Right lung (tissue), 5 donors: Measurements from ENCODE around the gene TBC1D4. TPM values are rescaled to one million over a fixed set of nuclear protein-coding genes. Genes with fewer than 3 reads are reported as not detected.
"Not testable (repeated sequence)": the region's sequence is repeated elsewhere in the genome, so short reads cannot be mapped to it uniquely, and the experiment has no call there.

Experiments
- DNase-seq, 2 donors: peaks; one replicate each; pipeline ENCODE4 v3.0.0-alpha.2; 2013
- polyA plus RNA-seq, 5 donors: library from polyadenylated mRNA; unstranded; fragments of 120-200 nt; gene quantifications; one replicate each; pipeline versions ENCODE4 v1.2.1 to v1.2.3, GENCODE V29; 2013; ENCODE audit warnings: inconsistent platforms in 1 of 5, low replicate concordance in 1 of 5; ENCODE audit not compliant: insufficient read length in 5 of 5, insufficient read depth in 1 of 5

Gene TBC1D4
- polyA plus RNA-seq, 5 donors, result 20.8 to 33.3 (median 29.8) TPM

DNA sequence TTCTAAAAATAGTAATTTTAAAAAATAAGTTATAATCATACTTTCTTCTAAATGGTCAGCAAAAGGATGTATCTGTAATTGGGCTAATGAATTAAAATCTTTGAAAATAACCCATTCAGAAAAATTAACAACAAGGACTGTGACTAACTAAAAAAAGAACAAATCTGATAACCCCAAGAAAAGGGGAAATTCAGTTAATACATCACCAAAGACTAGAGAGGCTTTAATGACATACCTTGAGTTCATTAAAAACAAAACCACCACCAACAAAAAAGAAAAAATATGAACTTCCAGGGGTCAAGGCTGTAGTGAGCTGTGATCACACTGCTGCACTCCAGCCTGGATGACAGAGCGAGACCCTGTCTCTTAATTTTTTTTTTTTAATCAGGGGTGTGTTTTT, 121.8 kb downstream of the TBC1D4 start:
- no peak for DNase-seq

DNA sequence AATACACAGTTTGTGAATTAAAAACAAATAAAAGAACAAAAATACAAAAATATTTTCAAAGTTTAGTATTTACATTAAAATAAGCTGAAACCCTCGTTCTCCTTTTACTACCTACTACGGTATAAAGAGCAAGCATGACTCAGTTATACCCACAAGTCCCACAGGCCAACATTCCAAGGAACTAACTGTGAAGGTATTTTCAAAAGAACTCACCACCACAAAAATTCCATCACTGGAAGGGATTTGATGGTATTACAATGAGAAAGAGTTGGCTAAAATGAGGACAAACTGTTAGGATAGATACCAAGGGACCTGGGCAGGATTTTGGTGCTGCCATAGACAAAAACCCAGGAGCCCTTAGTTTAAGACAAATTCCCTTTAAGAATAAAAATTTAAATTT, 122.7 kb downstream of the TBC1D4 start:
- DNase-seq, result no peak

DNA sequence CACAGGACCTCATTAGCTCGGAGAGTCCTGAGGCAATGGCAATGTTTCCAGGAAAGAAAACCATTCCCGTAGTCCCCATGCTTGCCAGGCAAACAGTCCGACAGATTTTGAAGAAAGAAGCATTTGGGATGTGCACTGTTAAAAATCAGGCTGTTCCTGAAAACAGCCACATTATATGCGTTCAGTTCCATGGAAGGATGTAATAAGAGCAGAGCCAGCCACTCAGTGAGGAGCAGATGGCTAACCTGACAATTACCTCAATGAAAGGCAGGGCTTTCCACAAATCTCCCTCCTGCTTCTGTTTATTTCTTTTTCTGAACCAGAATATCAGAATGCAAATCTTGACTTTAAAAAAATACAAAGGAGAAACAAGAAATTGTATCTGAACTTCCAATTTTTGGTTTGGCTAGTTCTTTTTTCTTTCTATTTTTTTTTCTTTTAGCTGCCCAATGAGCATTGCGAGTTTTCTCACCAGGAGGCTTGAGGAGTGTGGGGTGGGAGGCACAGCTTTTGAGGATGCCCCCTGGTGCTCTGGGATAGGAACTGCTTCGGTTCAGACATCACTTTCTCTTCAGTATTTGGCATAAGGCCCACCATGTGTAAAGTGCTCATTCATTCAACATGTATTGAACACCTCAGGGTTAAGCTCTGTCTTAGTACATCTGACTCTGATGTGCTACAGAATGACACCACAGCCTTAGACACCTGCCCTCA, 124.2 kb downstream of the TBC1D4 start:
- DNase-seq, result no peak

DNA sequence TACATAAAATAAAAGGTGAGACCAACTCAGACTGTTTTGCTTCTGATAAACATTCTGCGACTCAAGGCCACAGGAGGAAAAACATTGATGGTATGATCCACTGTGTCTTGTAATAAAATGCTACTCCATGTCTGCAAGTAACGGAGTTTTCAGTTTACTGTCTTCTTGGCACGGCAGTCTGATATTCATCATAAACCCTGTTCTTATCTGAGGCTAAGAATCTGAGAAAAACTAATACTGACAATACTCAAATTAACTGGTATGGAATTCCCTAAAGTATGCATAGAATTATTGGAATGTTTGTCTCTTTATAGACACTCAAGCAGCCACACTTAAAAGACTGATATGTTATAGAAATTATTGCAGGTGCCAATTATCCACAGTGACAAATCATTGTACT, 125.5 kb downstream of the TBC1D4 start:
- DNase-seq, result no peak

DNA sequence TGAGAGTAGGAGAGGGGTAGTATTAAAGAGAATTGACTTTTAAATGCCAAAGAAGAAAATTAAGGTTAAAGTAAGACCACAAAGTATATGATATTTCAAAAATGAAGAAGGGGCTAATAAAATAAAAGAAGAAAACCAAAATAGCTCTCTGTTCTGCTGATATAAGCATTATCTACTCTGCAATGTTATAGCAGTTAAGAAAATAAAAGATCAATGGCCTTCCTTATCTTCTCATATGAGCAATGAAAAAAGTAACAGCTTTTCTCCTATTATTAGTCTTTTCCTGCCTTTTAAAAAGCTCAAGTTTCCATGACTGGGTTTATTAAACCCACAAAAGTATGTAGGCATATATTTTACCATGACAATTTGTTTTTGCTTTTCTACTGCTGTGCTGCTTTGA, 126.4 kb downstream of the TBC1D4 start:
- DNase-seq, result no peak

DNA sequence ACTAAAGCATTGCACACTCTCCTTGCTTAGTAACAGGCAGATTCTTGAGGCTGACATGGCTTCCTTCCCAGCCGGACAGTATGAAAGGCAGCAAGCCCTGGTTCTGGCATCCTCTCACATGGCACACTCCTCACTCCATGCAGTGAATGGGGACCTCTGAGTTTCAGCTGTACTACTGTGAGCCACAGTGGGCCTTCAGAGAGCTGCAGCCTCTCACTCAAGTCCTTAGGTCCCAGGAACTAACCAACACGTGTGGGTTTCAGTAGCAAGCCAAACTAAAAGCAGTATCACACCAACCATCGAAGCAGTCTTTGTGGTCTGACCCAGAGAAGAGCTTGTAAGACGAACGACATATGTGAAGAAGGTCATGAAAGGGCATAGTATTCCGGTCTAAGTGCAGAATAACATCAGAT, 128.2 kb downstream of the TBC1D4 start:
- no peak for DNase-seq

DNA sequence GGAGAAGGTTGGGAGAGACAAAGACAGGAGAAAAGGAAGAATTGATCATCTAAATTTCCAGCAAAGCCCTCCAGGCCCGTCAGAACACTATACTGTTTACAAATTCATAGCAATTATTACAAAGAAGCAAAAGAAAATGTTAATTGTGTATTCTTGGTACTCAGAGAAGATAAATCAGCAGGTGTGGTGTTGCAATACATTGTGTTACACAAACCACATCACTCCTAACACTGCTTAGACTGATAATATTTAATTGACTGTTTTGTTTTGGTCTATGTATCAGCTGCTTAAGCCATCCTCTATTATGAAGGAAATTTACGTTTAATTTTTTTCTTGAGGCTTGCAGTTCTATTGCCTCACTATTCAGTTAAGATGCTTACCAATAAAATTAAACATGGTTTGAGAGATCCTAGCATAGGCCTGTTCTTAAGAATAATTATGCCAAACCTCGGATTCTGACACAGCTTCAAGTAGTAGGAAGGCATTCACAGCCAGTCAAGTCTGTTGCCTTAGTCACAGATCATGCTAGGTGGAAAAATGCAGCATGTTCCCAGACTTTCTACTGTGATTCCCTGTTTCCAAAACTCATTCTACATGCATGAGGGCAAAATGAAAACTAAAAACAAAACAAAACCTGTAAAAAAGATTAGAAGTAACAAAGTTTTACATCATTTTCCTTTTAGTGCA, 129.2 kb downstream of the TBC1D4 start:
- DNase-seq, result no peak

DNA sequence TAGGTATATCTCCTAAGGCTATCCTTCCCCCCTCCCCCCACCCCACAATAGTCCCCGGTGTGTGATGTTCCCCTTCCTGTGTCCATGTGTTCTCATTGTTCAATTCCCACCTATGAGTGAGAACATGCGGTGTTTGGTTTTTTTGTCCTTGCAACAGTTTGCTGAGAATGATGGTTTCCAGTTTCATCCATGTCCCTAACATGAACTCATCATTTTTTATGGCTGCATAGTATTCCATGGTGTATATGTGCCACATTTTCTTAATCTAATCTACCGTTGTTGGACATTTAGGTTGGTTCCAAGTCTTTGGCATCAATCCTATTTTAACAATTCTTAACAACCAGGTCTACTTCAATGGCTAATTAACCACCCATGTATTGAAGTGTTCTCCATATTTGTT, 130.4 kb downstream of the TBC1D4 start:
- DNase-seq, result not testable (repeated sequence)

DNA sequence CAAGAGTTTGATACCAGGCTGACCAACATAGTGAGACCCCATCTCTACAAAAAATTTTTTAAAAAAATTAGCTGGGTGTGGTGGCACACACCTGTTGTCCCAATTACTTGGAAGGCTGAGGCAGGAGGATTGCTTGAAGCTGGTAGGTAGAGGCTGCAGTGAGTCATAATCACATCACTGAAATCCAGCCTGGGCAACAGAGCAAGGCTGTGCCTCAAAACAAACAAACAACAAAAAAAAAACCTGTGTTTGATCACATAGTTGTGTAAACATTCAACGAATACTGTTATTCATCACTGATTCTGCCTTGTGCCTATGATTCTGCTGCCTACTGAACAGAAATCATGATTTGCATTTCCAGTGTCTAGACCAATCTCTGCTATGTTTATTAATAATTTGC, 134.0 kb downstream of the TBC1D4 start:
- DNase-seq, result no peak

DNA sequence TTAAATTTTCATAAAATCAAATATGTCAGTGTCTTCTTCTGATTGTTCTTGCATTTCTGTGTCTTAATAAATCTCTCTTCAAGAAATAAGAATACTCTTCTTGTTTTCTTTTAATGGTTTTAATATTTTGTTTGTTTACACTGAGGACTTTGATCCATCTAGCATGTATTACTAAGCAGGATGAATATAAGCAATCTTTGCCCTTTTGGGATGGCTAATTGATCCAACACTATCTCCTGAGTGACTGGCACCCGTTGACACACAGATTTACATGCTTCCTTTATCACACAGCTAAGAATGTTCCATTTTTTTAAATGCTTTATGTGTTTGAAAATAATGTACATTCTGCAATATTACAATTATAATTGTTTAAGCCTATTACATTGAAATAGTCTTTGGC, 134.5 kb downstream of the TBC1D4 start:
- DNase-seq, result no peak

DNA sequence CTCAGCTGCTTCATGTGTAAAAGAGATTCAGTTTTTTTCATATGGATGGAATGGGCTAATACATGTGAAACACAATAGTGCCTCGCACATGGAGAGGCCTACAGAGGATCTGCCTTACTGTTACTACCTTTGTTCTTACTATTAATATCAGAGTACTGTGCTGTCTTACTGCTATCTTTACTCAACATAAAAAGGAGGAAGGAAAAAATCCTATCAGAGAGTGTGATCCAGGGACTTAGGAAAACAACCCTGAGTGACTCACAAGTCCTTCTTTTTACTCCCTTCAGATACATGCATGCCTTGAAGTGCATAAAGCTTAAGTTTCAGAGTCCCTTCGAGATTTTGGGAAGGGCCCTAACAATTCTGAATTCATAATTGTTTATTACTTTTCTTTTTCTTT, 136.8 kb downstream of the TBC1D4 start:
- no peak for DNase-seq

DNA sequence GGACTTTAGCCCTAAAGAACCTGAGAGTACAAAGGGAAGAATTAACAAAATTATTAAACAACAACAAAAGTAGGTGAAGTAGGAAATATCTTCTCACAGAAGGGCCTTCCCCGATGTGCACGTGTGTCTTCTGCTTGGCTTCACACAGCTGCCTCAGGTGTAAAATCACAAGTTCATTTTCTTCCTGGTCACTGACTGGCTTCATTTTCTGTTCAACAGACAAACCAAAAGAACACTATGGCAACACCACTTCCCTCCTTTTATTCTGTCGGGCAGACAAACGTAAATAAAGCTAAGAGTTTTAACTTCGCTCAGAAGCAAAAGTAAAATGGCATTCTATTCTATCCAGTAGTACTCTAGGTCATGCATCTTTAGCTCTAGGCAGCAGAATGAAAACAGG, 140.9 kb downstream of the TBC1D4 start:
- DNase-seq, result no peak

DNA sequence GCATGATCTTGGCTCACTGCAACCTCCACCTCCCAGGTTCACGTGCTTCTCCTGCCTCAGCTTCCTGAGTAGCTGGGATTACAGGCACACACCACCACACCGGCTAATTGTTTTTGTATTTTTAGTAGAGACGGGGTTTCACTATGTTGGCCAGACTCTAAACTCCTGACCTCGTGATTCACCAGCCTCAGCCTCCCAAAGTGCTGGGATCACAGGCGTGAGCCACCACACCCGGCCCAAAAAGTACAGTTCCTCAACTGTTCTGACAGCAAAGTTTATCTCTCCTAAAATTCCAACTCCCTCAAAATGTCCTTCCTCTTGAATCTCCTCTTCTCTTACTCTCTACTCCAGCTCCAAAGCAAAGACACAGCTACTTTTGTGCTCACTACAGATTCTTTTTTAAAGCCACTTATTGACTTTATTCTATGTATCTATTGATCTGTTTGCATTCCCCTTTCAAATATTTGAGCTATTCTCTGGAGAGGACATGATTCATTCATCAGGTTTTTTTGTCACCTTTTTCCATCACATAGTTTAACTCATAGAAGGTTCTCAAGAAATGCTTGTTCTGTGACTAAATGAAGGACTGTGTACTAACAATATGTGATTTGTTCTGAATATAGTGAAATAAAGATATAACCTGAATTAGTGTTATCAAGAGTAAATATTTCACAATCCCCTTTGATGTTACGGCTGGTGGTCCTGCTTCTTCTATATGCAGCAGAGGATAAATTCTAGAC, 142.2 kb downstream of the TBC1D4 start:
- DNase-seq, result no peak

DNA sequence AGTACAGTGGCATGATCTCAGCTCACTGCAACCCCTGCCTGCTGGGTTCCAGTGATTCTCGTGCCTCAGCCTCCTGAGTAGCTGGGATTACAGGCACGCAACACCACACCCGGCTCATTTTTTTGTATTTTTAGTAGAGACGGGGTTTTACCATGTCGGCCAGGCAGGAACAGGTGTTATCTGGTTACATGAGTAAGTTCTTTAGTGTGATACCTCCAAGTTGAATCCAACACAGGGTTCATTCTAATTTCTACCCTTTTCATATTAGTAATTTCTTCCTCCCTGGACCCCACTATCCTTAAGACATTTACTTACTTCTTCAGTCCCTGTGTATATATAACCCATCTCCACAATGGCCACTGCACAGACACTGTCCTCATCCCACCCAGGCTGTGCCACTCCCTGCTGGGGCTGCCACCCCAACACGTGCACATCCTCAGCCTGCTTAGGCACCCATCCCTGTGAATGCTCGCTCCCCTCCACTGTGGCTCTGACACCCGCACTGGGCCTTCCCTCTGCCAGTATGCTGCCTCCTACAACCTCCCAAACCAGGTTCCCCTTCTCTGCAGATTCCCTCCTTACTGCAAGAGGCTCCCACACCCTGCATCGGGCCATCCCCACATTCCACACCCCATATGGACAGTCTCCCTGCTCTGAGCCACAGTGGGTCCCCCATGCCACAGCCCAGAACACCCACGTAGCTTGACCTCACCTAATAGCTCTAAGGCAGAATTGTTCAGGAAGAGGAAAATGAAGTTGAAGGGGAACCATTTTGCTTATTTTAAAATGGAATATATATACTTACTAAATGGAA, 147.1 kb downstream of the TBC1D4 start:
- no peak for DNase-seq

DNA sequence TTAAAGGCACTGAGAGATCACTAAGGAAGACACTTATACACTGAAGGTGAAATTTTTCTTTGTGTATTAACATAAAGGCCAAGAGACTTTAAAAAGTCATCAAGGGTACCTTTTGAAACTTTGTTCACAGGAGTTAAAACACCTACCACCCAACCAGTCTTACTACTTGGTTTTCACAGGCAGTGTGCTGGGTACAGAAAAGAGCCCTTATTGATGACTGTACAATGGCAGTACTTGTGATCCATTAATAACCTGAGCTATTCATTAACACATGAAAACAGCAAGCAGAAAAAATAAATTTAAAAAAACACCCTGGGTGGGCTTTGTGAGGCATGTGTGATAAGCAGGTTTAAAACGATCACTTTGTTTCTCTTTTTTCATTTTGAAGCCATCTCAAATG, 148.9 kb downstream of the TBC1D4 start:
- DNase-seq, result no peak

DNA sequence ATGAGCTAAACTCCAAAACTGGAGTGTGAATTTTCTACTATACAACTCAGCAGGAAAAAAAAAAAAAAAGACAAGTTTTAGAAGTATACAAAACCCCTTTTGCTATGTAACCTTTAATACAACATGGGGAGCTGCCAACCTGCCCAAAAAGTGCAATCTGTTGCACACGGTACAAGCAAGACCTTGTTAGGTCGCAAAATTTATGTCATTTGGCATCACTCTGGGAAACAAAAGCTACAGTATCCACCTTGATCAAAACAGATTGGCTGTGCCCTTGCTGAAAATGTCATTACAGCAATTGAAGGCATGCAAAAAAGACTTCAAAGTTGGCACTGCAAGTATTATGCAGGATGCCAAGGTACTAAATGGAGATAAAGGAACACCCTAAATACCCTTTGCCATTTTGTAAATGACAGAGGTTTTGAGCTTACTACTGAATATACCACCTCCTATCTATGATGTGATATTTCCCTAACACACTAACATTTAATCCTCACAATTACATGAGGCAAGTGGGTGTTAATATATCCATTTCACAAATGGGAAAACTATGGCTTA, 150.1 kb downstream of the TBC1D4 start:
- DNase-seq, result no peak

DNA sequence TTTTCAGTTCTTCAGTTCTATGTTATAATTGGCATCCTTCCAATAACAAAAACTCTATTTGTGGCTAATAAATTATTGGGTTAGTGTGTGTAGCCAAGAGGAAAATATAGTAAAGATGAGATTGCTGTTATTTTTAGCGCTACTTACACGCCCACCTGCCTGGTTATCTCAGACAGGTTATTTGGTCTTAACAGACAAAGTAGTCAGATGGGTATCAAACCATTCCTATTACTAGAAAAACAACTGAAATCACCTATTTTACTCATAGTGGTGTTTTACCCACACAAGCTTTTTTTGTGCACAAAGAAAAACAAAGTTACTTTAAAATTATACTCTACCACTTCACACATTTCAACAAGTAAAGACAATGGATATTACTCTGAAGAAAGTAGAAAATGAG, 151.2 kb downstream of the TBC1D4 start:
- no peak for DNase-seq

DNA sequence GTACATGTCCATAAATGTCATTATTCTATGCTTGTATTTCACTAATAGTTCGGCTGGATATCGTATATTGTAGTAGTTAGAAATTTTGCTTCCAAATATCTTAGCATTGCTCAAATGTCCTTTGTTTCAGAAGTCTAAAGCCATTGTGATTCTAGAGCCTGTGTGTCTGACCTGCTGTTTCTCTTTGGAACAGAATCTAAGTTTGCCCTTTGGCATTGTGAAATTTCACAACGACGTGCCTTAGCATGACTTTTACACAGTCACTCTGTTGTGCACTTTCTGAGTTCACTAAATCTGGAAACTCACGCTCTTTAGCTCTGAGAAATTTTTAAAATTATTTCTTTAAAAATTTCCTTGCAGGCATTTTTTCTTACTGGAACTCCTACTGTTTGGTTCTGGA, 152.2 kb downstream of the TBC1D4 start:
- DNase-seq, result no peak

DNA sequence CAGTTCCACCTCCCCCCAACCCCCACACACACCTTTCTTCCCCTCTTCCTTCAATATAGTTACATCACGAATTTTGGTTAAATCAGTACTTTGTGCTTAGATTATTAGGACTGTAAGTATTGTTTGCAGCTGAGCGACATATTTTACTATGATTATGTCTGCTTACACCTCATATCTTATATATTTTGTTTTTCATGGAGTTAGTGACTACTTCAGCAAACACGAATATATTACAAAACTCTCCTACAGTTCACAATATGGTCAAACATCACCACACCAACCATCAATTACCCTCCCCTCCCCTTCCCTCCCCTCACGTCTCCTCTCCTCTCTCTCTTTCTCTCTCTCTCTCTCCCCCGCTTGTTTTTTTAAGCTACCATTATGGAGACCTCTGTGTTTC, 152.9 kb downstream of the TBC1D4 start:
- DNase-seq, result no peak

DNA sequence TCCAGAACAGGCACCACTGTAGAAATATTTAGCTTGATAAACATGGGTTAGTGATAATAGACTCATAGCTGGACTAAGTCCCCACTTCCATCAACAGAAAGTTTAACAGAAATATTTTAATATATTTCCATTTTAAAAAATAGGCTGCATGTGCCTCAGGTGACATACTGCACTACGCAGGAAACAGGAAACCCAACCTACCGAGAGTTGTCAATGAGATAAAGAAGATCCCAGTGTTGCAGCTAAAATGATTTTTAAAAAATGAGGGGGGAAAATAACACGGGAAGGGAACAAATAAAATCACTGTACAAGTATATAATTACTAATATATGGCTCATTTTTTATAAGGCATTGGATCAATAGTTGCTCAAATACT, 154.8 kb downstream of the TBC1D4 start:
- DNase-seq, result no peak

DNA sequence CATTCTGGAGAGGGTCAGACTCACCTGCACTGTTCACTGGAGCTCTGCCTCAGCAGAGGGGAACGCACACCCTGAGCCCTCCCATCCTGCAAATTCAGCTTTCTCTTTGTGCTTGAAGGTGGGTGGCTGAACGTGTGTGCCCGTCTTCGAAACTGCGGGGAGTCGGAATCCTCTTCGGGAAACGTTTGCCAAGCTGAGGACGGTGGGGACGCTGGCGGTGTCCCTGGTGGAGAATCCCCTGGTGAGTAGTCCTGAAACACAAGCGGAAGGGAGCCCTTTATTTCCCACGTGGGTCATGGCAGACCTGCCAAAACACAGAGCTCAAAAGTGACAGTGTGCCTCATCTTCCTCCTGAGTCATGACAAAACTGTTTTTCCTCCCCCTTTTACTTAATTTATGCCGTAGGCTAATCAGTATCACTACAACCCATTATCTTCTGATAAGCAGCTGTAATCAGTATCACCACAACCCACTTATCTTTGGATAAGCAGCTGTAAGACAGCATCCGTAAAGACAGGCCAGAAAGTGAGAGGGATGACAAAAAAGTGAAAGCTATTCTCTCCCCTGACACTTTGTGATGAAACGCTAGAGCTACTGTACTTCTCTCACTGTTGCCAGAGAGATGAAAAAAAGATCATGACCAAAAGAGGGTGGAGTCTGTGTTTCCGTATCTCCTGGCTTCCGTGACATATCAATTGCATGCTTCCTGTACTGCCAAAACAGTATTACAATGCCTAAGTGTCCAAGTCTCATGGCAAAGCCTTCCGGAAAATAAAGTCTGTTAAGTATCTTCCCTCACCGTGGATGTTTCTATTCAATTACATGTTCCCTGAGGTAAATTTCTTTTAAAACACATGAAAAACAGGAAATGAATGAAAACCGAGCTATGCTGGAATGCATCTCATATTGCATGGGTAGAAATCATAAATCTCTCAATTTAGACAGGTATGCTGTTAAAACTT, 155.5 kb downstream of the TBC1D4 start:
- DNase-seq, result peak in 1 of 2 donors; percentile 32
